Erythroblast (primary cell): Measurements from ENCODE around the gene EDIL3.

Experiments
- GATA1 ChIP-seq: IDR thresholded peaks from 2 replicates; pipeline ENCODE4 v1.6.1; 2011; ENCODE audit warnings: low read depth, mild to moderate bottlenecking, control low read depth, low read length, moderate library complexity
- POLR2A ChIP-seq: IDR thresholded peaks from 2 replicates; pipeline ENCODE4 v1.6.1; 2011; ENCODE audit warnings: mild to moderate bottlenecking, low read length

- no peak for TF ChIP-seq POLR2A
- no peak for TF ChIP-seq GATA1
These were observed 147.6 kb downstream of the EDIL3 start for GRCh38 chr5:84237126-84237525.
